ENCODE data around the gene CLEC16A. TPM values are rescaled to one million over a fixed set of nuclear protein-coding genes. Genes with fewer than 3 reads are reported as not detected.

Gene CLEC16A
- total and polyA plus RNA-seq, 9 of the 15 experiments (the other 6 are each of a cell fraction or from before 2014, with no cell fraction given) = 1.00 to 22.3 (median 10.0) TPM

GRCh38 chr16:11105038-11105903 is 160.9 kb downstream of the CLEC16A start (continued):
- TF ChIP-seq NR0B1 (IDR thresholded peaks at IDR 0.05; ENCODE audit: partially characterized antibody) = no peak
- TF ChIP-seq BRCA1 (IDR thresholded peaks at IDR 0.05) = no peak
- TF ChIP-seq BRCA1 (CRISPR knock-in tag; IDR thresholded peaks at IDR 0.05) = no peak
- no peak for TF ChIP-seq ZNF3 (CRISPR knock-in tag; IDR thresholded peaks at IDR 0.05)
- no peak for TF ChIP-seq ZNF143 (CRISPR knock-in tag; IDR thresholded peaks at IDR 0.05)
- no peak for TF ChIP-seq CHCHD3 (CRISPR knock-in tag; IDR thresholded peaks at IDR 0.05)
- TF ChIP-seq SIN3A (IDR thresholded peaks at IDR 0.05; ENCODE audit: borderline replicate concordance in 2 of 2, control insufficient read depth in 1 of 2, low read depth in 2 of 2, low read length in 2 of 2) = no peak
- TF ChIP-seq POLR2A (conservative IDR thresholded peaks at IDR 0.05) = no peak
- peak; percentile 33; the same call in 1 of the 2 replicates for TF ChIP-seq JUN (IDR thresholded peaks at IDR 0.05; ENCODE audit: borderline replicate concordance, low read depth, low read length)
- no peak for TF ChIP-seq JUN (CRISPR knock-in tag; IDR thresholded peaks at IDR 0.05; ENCODE audit: borderline replicate concordance)
- TF ChIP-seq NCOA6 (IDR thresholded peaks at IDR 0.05) = no peak
- peak; percentile 86 for TF ChIP-seq CREM (IDR thresholded peaks at IDR 0.05; ENCODE audit: low read depth)
- TF ChIP-seq GABPA (tag; conservative IDR thresholded peaks at IDR 0.05; ENCODE audit: low read depth) = no peak; the same call in none of the 2 replicates
- TF ChIP-seq ZNF699 (CRISPR knock-in tag; IDR thresholded peaks at IDR 0.05; ENCODE audit: insufficient replicate concordance) = no peak
- peak; percentile 60; the same call in 1 of the 2 replicates for TF ChIP-seq SP1 (CRISPR knock-in tag; IDR thresholded peaks at IDR 0.05)
- no peak for TF ChIP-seq RBM15 (IDR thresholded peaks at IDR 0.05; ENCODE audit: insufficient read depth, low read length)
- no peak for TF ChIP-seq STAG1 (CRISPR knock-in tag; IDR thresholded peaks at IDR 0.05; ENCODE audit: borderline replicate concordance)
- TF ChIP-seq KDM4B (IDR thresholded peaks at IDR 0.05; ENCODE audit: borderline replicate concordance in 2 of 2, low read depth in 1 of 2) = no peak
- TF ChIP-seq FOXK2 (conservative IDR thresholded peaks at IDR 0.05 in 1 of 2, IDR thresholded peaks at IDR 0.05 in 1 of 2; ENCODE audit: low read depth in 2 of 2) = peak; percentile 87 to 88
- no peak for TF ChIP-seq ZNF124 (CRISPR knock-in tag; IDR thresholded peaks at IDR 0.05)
- peak; percentile 99 for TF ChIP-seq SOX6 (IDR thresholded peaks at IDR 0.05)
- no peak for TF ChIP-seq ZNF740 (CRISPR knock-in tag; IDR thresholded peaks at IDR 0.05)
- TF ChIP-seq ZNF740 (tag; IDR thresholded peaks at IDR 0.05) = no peak
- peak; percentile 93 for TF ChIP-seq MYNN (IDR thresholded peaks at IDR 0.05)
- no peak for TF ChIP-seq MYNN (CRISPR knock-in tag; IDR thresholded peaks at IDR 0.05)
- no peak for TF ChIP-seq RBM14 (IDR thresholded peaks at IDR 0.05; ENCODE audit: borderline replicate concordance, insufficient read depth, low read depth, low read length)
- no peak for TF ChIP-seq KLF10 (CRISPR knock-in tag; IDR thresholded peaks at IDR 0.05)
- TF ChIP-seq NCOR1 (IDR thresholded peaks at IDR 0.05) = peak; percentile 99
- no peak for TF ChIP-seq TBP (optimal IDR thresholded peaks at IDR 0.05; ENCODE audit: low read depth, low read length)
- TF ChIP-seq PML (IDR thresholded peaks at IDR 0.05; ENCODE audit: low read length) = peak; percentile 98

Data from K562 (cell line).